PC-9 (cell line): ENCODE measurements around the gene DGAT2L6.

Experiments
- EZH2 ChIP-seq: fragments of 200-600 bp; sonication (generic); IDR thresholded peaks from 2 replicates; pipeline ENCODE4 v1.8.0; 2017; ENCODE audit warnings: antibody characterized with exemption, low read depth
- TF ChIP-seq, protein P1 (sequence below): fragments of 200-600 bp; sonication (generic); conservative IDR thresholded peaks from 2 replicates; pipeline ENCODE4 v1.6.1; 2017; ENCODE audit warnings: mixed run types, antibody characterized with exemption, mild to moderate bottlenecking, moderate library complexity

DNA sequence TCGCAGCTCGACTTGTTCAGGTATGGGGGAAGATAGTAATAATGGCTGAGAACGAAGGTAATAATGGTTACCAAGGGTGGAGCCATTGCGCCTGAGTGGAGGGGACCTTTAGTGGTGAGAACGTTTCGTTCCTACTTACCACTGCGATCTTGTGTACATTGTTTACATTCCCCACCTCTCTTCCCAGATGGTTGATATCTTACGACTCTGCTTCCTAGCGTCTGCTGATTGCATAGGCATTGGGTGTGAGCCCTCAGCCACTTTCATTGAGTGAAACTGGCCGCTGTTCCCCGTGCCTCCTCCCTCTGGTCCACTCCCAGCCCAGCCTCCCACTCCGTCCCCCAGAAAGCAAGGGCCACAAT, 43.2 kb upstream of the DGAT2L6 start:
- TF ChIP-seq, protein P1, sequence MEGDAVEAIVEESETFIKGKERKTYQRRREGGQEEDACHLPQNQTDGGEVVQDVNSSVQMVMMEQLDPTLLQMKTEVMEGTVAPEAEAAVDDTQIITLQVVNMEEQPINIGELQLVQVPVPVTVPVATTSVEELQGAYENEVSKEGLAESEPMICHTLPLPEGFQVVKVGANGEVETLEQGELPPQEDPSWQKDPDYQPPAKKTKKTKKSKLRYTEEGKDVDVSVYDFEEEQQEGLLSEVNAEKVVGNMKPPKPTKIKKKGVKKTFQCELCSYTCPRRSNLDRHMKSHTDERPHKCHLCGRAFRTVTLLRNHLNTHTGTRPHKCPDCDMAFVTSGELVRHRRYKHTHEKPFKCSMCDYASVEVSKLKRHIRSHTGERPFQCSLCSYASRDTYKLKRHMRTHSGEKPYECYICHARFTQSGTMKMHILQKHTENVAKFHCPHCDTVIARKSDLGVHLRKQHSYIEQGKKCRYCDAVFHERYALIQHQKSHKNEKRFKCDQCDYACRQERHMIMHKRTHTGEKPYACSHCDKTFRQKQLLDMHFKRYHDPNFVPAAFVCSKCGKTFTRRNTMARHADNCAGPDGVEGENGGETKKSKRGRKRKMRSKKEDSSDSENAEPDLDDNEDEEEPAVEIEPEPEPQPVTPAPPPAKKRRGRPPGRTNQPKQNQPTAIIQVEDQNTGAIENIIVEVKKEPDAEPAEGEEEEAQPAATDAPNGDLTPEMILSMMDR = no peak
- no peak for TF ChIP-seq EZH2
